Measurements from ENCODE around the gene RAB4A.

Gene RAB4A

GRCh38 chr1:229247871-229248270 lies 23.0 kb upstream of the RAB4A start:
- DNase-seq: no peak

DNA sequence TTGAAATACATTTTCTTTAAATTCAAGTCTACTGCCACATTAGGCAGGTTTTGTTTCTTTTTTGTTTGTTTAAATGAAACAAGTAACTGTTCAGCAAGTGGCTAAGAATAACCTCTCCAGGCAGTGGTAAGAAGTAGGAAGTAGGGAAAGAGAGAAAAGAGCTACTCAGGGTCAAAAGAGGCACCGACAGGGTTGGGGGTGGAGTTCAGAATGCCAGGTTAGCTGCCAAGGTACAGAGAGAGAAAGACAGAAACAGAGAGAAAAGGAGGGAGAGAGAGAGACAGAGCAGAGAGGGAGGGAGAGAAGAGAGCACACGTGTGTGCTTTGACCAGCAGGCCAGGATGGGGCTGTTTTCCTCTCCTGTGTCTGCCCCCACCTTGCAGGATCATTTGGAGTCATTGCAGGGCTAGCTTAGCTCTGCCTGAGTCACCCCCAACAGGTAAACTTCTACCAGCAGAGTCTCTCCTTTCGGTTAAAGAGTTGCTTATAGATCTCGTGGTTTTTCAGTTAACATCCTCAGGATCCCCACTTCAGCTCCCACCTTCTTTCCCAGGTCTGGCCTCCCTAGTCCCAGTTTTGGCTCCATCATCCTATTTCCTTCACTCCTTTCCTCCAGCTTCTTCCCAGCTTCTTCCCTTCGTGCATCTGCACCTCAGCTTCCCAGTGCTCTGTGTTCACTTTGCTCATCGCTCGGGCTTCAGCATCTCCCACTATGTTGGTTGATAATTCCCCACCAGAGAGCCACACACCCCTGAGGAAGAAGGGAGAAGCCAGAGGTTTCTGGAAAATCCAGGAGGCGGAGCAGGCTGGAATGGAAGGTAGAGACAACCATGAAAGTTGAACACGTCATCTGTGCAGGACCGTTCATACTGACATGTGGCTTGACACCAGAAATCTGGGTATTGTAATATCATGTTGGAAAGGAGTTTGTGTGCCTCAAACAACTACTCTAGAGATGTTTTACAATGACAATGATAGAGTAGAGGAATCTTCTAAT lies 21.8 kb upstream of the RAB4A start:
- no peak for DNase-seq

GRCh38 chr1:229249854-229250644 lies 20.9 kb upstream of the RAB4A start:
- no peak for DNase-seq

DNA sequence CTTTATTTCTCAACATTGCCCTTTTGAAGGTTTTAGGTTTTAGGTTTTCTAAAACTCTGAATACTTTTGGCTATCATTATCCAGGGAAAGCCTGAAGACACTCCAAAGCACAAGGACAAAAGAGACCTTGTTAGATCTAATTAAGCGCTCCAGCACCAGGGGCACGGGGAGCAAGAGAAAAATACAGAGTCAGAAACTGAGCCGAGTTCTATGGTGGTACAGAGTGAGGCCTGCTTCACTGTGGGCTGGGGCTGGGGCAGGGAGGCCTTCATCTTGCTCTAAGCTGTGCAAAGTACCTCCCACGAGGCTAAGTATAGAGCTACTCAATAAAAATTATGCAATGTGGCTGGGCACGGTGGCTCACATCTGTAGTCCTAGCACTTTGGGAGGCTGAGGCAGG lies 19.7 kb upstream of the RAB4A start:
- no peak for DNase-seq

- DNase-seq: no peak
Measured at GRCh38 chr1:229252228-229252984, 18.5 kb upstream of the RAB4A start.

- peak; percentile 64 for DNase-seq
Measured at GRCh38 chr1:229253151-229253974, 17.5 kb upstream of the RAB4A start.

DNA sequence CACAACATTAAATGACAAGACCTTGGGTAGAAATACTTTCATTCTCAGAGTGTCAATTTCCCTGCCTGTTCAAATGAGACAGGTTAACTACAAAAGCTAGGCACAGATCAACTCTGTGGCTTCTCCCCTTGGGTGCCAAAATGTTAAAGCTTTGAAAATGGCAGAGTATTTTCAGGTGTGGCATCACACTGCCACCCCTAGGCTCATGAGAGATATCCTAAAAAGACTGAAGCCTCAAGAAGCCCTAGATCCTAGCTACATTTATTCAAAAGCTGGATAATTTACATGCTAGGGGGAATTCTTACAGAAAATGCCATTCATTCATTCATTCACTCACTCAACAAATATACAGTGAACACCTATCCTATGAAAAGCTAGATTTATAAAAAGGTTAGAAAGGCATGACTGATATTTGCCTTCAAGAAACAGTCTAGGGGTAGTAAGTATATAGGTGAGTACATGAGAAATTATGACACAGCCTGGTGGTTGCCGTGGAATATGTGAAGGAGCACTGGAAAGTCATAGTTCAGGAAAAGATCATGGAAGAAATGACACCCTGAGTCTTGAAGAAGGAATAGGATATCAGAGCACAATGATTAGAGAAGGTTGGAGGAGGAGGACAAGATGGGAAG lies 15.9 kb upstream of the RAB4A start:
- no peak for DNase-seq

- DNase-seq: peak; percentile 64
Measured at GRCh38 chr1:229258031-229258756, 12.7 kb upstream of the RAB4A start.

DNA sequence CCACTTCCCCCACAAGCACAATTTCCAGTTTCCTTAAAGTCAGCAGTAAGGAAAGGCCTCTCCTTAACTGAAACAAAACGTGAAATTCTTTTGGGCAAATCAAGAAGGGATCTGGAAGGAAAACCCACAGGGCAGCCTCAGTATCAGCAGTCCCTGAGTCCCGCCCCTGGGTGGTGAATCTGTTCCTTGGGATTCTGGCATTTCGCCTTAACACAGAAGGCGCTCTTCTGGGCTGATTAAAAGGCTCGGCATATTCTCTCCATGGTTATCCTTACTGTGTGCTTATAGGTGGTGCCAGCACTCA lies 12.2 kb upstream of the RAB4A start:
- DNase-seq: no peak

DNA sequence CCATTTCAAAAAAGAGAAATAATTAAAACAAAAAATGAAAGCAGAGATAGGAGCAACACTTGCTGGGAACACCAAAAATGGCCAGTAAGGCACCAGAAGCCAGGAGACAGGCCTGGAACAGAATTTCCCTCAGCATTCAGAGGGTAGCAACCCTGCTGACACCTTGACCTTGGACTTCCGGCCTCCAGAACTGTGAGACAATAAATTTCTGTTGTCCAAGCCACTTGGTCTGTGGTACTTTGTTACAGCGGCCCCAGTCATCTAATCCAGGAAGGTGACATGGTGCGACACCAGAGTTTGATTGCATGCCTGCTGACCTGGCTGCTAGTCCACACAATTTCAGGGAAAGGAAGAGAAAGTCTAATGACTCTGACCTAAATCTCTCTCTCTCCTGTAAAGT lies 10.6 kb upstream of the RAB4A start:
- no peak for DNase-seq

- DNase-seq: no peak
Measured at GRCh38 chr1:229262239-229262638, 8.7 kb upstream of the RAB4A start.

GRCh38 chr1:229263254-229263653 lies 7.7 kb upstream of the RAB4A start:
- DNase-seq: no peak

- no peak for DNase-seq
Measured at GRCh38 chr1:229264068-229264467, 6.8 kb upstream of the RAB4A start.

- no peak for DNase-seq
Measured at GRCh38 chr1:229264487-229264886, 6.4 kb upstream of the RAB4A start.

DNA sequence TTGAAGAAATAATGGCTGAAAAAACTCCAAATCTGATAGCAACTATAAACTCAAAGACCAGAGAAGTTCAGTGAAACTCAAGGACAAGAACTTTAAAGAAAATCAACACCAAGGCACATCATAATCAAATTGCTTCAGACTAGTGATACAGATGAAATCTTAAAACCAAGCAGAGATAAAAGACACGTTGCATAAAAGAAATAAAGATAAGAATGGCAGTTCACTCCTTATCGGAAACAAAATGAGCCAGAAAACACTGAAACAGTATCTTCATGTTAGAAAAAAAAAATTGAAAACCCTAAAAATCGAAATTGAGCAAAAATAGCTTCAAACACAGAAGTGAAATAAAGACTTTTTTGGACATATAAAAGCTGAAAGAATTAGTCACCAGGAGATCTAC lies 4.6 kb upstream of the RAB4A start:
- no peak for DNase-seq

DNA sequence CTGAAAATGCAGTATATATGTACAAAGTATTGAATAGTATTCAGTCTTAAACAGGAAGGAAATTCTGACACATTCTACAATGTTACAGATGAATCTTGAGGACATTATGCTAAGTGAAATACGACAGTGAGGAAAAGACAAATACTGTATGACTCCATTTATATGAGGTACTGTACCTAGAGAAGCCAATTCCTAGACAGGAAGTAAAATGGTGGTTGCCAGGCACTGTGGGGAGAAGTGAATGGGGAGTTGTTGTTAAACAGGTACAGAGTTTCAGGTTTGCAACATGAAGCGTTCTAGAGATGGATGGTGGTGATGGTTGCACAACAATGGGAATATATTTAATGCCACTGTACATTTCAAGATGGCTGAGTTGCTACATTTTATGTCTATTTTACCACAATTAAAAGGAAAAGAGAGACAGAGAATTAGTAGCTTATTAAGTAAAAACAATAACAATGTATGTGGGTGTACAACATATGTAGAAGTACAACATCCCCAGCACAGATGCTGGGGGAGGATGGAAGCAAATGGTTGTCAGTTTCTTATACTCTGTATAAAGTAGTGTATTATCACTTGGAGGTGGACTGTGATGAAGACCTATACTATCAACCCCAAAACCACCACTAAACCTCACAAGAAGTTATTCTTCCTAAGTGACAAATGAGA lies 3.9 kb upstream of the RAB4A start:
- no peak for DNase-seq

GRCh38 chr1:229268505-229268904 lies 2.4 kb upstream of the RAB4A start:
- DNase-seq: no peak

GRCh38 chr1:229271448-229272159 lies 693 bp downstream of the RAB4A start:
- peak; percentile 38 for DNase-seq

- DNase-seq: no peak
Measured at GRCh38 chr1:229272164-229273158, 1.6 kb downstream of the RAB4A start.

Data from activated CD4-positive, alpha-beta T cell treated with anti-CD3 and anti-CD28 coated beads, Interleukin-2, amount 50 U/mL, for 16 hours (primary cell).